SK-N-SH (cell line): Measurements from ENCODE around the gene SNX17. TPM values are rescaled to one million over a fixed set of nuclear protein-coding genes. Genes with fewer than 3 reads are reported as not detected.
"Not testable (repeated sequence)": the region's sequence is repeated elsewhere in the genome, so short reads cannot be mapped to it uniquely, and the experiment has no call there.

ENCODE experiments used
- CTCF ChIA-PET: fragments of 300-600, 350-600 bp; formaldehyde crosslinking; extraction: SDS; loops from one replicate; lab custom pipeline; 2021; lab: Yijun Ruan, JAX
- POLR2A ChIA-PET: fragments of 350-600 bp; sonication (Branson Sonifier 250); formaldehyde crosslinking; extraction: SDS; loops from one replicate; lab custom pipeline; 2020; ENCODE audit warnings: antibody characterized with exemption, inconsistent platforms; lab: Yijun Ruan, JAX
- DNase-seq: peaks from one replicate; pipeline ENCODE4 v3.0.0; 2012
- H2AFZ ChIP-seq: fragments of 200-600 bp; sonication (generic); 2 replicates; pipeline ENCODE4 v1.8.1; 2016; ENCODE audit warnings: antibody characterized with exemption, mild to moderate bottlenecking, low read depth
- H3F3A ChIP-seq: fragments of 200-600 bp; sonication (generic); replicated peaks from 2 replicates; pipeline ENCODE3; 2016; ENCODE audit warnings: antibody characterized with exemption, mild to moderate bottlenecking; ENCODE audit not compliant: insufficient read depth
- H3K27ac ChIP-seq, 2 experiments: fragments of 200-500 bp in 1 of 2; fragments of 200-600 bp in 1 of 2; sonication (Bioruptor generic) in 1 of 2; sonication (generic), shearing (Covaris generic) in 1 of 2; 2 replicates each; pipeline versions ENCODE4 v1.5.1 to v1.6.1; 2014 to 2016; ENCODE audit warnings: low read depth in 2 of 2, inconsistent platforms in 1 of 2, low read length in 1 of 2, mild to moderate bottlenecking in 1 of 2, mixed read lengths in 1 of 2
- H3K27me3 ChIP-seq: fragments of 200-600 bp; sonication (generic), shearing (Covaris generic); 2 replicates; pipeline ENCODE4 v1.6.1; 2016; ENCODE audit warnings: mixed run types; ENCODE audit not compliant: insufficient read depth
- H3K36me3 ChIP-seq, 2 experiments: fragments of 200-500 bp in 1 of 2; fragments of 200-600 bp in 1 of 2; sonication (Bioruptor generic) in 1 of 2; sonication (generic) in 1 of 2; replicated peaks in 1 of 2; 2 replicates each; pipeline versions ENCODE3 to v1.5.1; 2014 to 2016; ENCODE audit warnings: low read length in 1 of 2, mild to moderate bottlenecking in 1 of 2; ENCODE audit not compliant: insufficient read depth in 2 of 2, control insufficient read depth in 1 of 2
- H3K4me1 ChIP-seq, 2 experiments: fragments of 200-500 bp in 1 of 2; fragments of 200-600 bp in 1 of 2; sonication (Bioruptor generic) in 1 of 2; sonication (generic), shearing (Covaris generic) in 1 of 2; 2 replicates each; pipeline versions ENCODE4 v1.5.1 to v1.6.1; 2014 to 2016; ENCODE audit warnings: low read depth in 1 of 2, low read length in 1 of 2, mixed run types in 1 of 2; ENCODE audit not compliant: insufficient read depth in 2 of 2, control insufficient read depth in 1 of 2
- H3K4me2 ChIP-seq: fragments of 200-600 bp; sonication (generic), shearing (Covaris generic); 2 replicates; pipeline ENCODE4 v1.6.1; 2017; ENCODE audit warnings: mixed run types
- H3K4me3 ChIP-seq, 2 experiments: fragments of 200-500 bp in 1 of 2; fragments of 200-600 bp in 1 of 2; sonication (Bioruptor generic) in 1 of 2; sonication (generic), shearing (Covaris generic) in 1 of 2; 2 replicates each; pipeline versions ENCODE4 v1.5.1 to v1.8.1; 2014 to 2016; ENCODE audit warnings: low read depth in 2 of 2, inconsistent platforms in 1 of 2, low read length in 1 of 2, mild to moderate bottlenecking in 1 of 2, mixed read lengths in 1 of 2, moderate library complexity in 1 of 2
- H3K79me2 ChIP-seq: fragments of 200-600 bp; sonication (generic); 2 replicates; pipeline ENCODE4 v1.8.1; 2017; ENCODE audit warnings: mild to moderate bottlenecking; ENCODE audit not compliant: insufficient read depth
- H3K9ac ChIP-seq: fragments of 200-600 bp; sonication (generic); 2 replicates; pipeline ENCODE4 v1.6.1; 2017; ENCODE audit warnings: mixed run types
- H3K9me2 ChIP-seq: fragments of 200-600 bp; sonication (generic); 2 replicates; pipeline ENCODE4 v1.6.1; 2017; ENCODE audit warnings: mixed run types
- H3K9me3 ChIP-seq: fragments of 200-600 bp; sonication (generic); 2 replicates; pipeline ENCODE4 v1.6.1; 2017; ENCODE audit warnings: mixed run types, mild to moderate bottlenecking, moderate library complexity
- H4K20me1 ChIP-seq: fragments of 200-600 bp; sonication (generic); 2 replicates; pipeline ENCODE4 v1.6.1; 2017; ENCODE audit warnings: mild to moderate bottlenecking, mixed run types; ENCODE audit not compliant: insufficient read depth
- CTCF ChIP-seq: fragments of 200-600 bp; sonication (generic); IDR thresholded peaks from 2 replicates; pipeline ENCODE4 v1.6.1; 2017; ENCODE audit warnings: antibody characterized with exemption, mild to moderate bottlenecking, moderate library complexity
- EP300 ChIP-seq, 2 experiments: IDR thresholded peaks; 2 replicates each; pipeline versions ENCODE4 v1.4.0 to v1.6.1; 2012; ENCODE audit warnings: borderline replicate concordance in 1 of 2, low read depth in 1 of 2, low read length in 1 of 2
- FOXM1 ChIP-seq: IDR thresholded peaks from 2 replicates; pipeline ENCODE4 v1.4.0; 2012; ENCODE audit warnings: low read depth, mild to moderate bottlenecking
- GABPA ChIP-seq: IDR thresholded peaks from 2 replicates; pipeline ENCODE4 v1.4.0; 2012; ENCODE audit warnings: low read depth, mild to moderate bottlenecking
- GATA2 ChIP-seq: sonication (generic); formaldehyde crosslinking; IDR thresholded peaks from 2 replicates; pipeline ENCODE4 v1.5.0; 2020; ENCODE audit warnings: mild to moderate bottlenecking, missing genetic modification reagents
- IRF3 ChIP-seq: fragments of 150-350 bp; IDR thresholded peaks from 2 replicates; pipeline ENCODE4 v1.6.1; 2016; ENCODE audit warnings: mild to moderate bottlenecking, low read depth, low read length
- JUND ChIP-seq: IDR thresholded peaks from 2 replicates; pipeline ENCODE4 v1.4.0; 2012
- MEF2A ChIP-seq: IDR thresholded peaks from 2 replicates; pipeline ENCODE4 v1.4.0; 2012; ENCODE audit warnings: low read depth, borderline replicate concordance
- NFIC ChIP-seq: IDR thresholded peaks from 2 replicates; pipeline ENCODE4 v1.4.0; 2012; ENCODE audit warnings: borderline replicate concordance
- RFX5 ChIP-seq: IDR thresholded peaks from 2 replicates; pipeline ENCODE4 v1.6.1; 2012; ENCODE audit warnings: mild to moderate bottlenecking, improper control_type of control experiment, low read length
- SIN3A ChIP-seq: IDR thresholded peaks from 2 replicates; pipeline ENCODE4 v1.6.1; 2012; ENCODE audit warnings: low read depth, mild to moderate bottlenecking, low read length, moderate library complexity, borderline replicate concordance
- TAF1 ChIP-seq: IDR thresholded peaks from 2 replicates; pipeline ENCODE4 v1.6.1; 2012; ENCODE audit warnings: low read depth, mild to moderate bottlenecking, low read length, moderate library complexity, borderline replicate concordance
- TCF12 ChIP-seq: IDR thresholded peaks from 2 replicates; pipeline ENCODE4 v1.4.0; 2012
- USF1 ChIP-seq: IDR thresholded peaks from 2 replicates; pipeline ENCODE4 v1.4.0; 2012; ENCODE audit warnings: low read depth, borderline replicate concordance
- USF2 ChIP-seq: fragments of 150-350 bp; IDR thresholded peaks from 2 replicates; pipeline ENCODE4 v1.6.1; 2017; ENCODE audit warnings: antibody characterized with exemption, low read length, low read depth, borderline replicate concordance
- ZBTB33 ChIP-seq: IDR thresholded peaks from 2 replicates; pipeline ENCODE4 v1.4.0; 2012; ENCODE audit warnings: low read depth, borderline replicate concordance
- WGBS: methylation state at CpG from one replicate; pipeline ENCODE4 v1.1.6; 2017; ENCODE audit warnings: low lambda C conversion rate; 5-methylcytosine and 5-hydroxymethylcytosine counted together
- polyA plus RNA-seq, 3 experiments: library from polyadenylated mRNA; depleted of rRNA; stranded (reverse); fragments of >200 nt; gene quantifications; 2 replicates each; pipeline ENCODE4 v1.2.3, GENCODE V29; 2012

SNX17 gene
- polyA plus RNA-seq, 1 of the 3 experiments (the other 2 are of a cell fraction) = 145 TPM

- no peak for DNase-seq
- Histone ChIP-seq H4K20me1 (no peaks in the 10 kb centered on the region), H3K4me2 (no peak overlapping the region), H3K9me3 (no peaks in the 10 kb centered on the region), H3K9ac (no peak overlapping the region), H3K9me2 (no peaks in the 10 kb centered on the region), H3K4me1 (no peaks in the 10 kb centered on the region), H3K27me3 (no peaks in the 10 kb centered on the region), H2AFZ (no peak overlapping the region)
- TF ChIP-seq ZBTB33 (no peak), CTCF (no peak), JUND (no peak), NFIC (no peak), GATA2 (no peak), IRF3 (no peak), TCF12 (no peak), USF2 (no peak), MEF2A (no peak), GABPA (no peak), TAF1 (no peak), USF1 (no peak), FOXM1 (no peak), SIN3A (no peak), RFX5 (no peak), EP300 (IDR thresholded peaks at IDR 0.05; ENCODE audit: borderline replicate concordance in 1 of 2, low read depth in 1 of 2, low read length in 1 of 2) (no peak)
- TF ChIP-seq, all 33 proteins: peak for 0
- Histone ChIP-seq H3K79me2 (no peaks in the 10 kb centered on the region), H3K36me3 (no peaks in the 10 kb centered on the region), H3K27ac (no peak overlapping the region), H3K4me3 (no peak overlapping the region), H3F3A (peaks cover 6% of the 10 kb centered on the region)
- 95% methylated on average over 3 of the region's 3 CpGs for WGBS
- ChIA-PET POLR2A (interaction anchor here (2.5 kb wide), 1 partner anchor 13 kb away, joined by 9 read pairs; the partner anchor contains the start of gene PPM1G), CTCF (interaction anchor here (1.0 to 2.2 kb wide), 3 partner anchors 9 to 14 kb away, joined by 4 to 11 read pairs (median 4); partner anchors contain the start of gene PPM1G)
Measured at GRCh38 chr2:27422958-27423357, 52.5 kb downstream of the SNX17 start.

GRCh38 chr2:27425039-27425438 is 54.6 kb downstream of the SNX17 start:
- not testable (repeated sequence) for DNase-seq, H3K9ac ChIP-seq, H3K4me3 ChIP-seq, H2AFZ ChIP-seq, H3K9me2 ChIP-seq, H3K4me2 ChIP-seq, H3K4me1 ChIP-seq, H3K36me3 ChIP-seq, H3K9me3 ChIP-seq, H3K27me3 ChIP-seq, H3K27ac ChIP-seq
- ChIA-PET CTCF (interaction anchor here (0.6 to 2.2 kb wide), 2 partner anchors 17 to 41 kb away, joined by 3 to 11 read pairs; partner anchors contain the start of gene PPM1G), POLR2A (interaction anchor here (2.5 kb wide), 1 partner anchor 15 kb away, joined by 9 read pairs; the partner anchor contains the start of gene PPM1G)
- 87% methylated on average over 10 of the region's 10 CpGs for WGBS
- Histone ChIP-seq H3K79me2 (peaks cover 11% of the 10 kb centered on the region), H4K20me1 (peaks cover 10% of the 10 kb centered on the region), H3F3A (peaks cover 16% of the 10 kb centered on the region)
